Left forelimb (tissue), 1 donor: ENCODE measurements around the gene PLCD3.
A peak's percentile ranks its signal among the peaks of the same experiment; 100 is the strongest.

Experiments used
- DNase-seq: peaks from one replicate; pipeline ENCODE4 v3.0.0-alpha.2; 2018; ENCODE audit warnings: low spot score

Gene PLCD3

GRCh38 chr17:45132320-45132571, at the start of gene PLCD3:
Gene PLCD3, minus strand, starts transcription at chr17:45132515. Its CDS starts 105 bp downstream, at chr17:45132410.
- DNase-seq, result no peak

GRCh38 chr17:45177563-45177962, 45.2 kb upstream of the PLCD3 start:
- no peak for DNase-seq

GRCh38 chr17:45175759-45176115, 43.4 kb upstream of the PLCD3 start:
- no peak for DNase-seq

GRCh38 chr17:45172541-45173286, 40.4 kb upstream of the PLCD3 start:
- DNase-seq, result peak; percentile 82

GRCh38 chr17:45172232-45172540, 39.9 kb upstream of the PLCD3 start:
- DNase-seq, result no peak

GRCh38 chr17:45171338-45172231, 39.3 kb upstream of the PLCD3 start:
- peak; percentile 81 for DNase-seq

GRCh38 chr17:45170931-45171337, 38.6 kb upstream of the PLCD3 start:
- DNase-seq, result no peak

GRCh38 chr17:45170280-45170930, 38.1 kb upstream of the PLCD3 start:
- no peak for DNase-seq

GRCh38 chr17:45168991-45169752, 36.9 kb upstream of the PLCD3 start:
- no peak for DNase-seq

- DNase-seq, result no peak
Observed at GRCh38 chr17:45164734-45165269, 32.5 kb upstream of the PLCD3 start.

- no peak for DNase-seq
Observed at GRCh38 chr17:45162025-45162687, 29.8 kb upstream of the PLCD3 start.

- DNase-seq, result peak; percentile 99
Observed at GRCh38 chr17:45161288-45162024, 29.1 kb upstream of the PLCD3 start, which contains the start of gene HEXIM2. Gene HEXIM2, plus strand, starts transcription at chr17:45161875. Its CDS starts 919 bp downstream, at chr17:45162794.

GRCh38 chr17:45160447-45161287, 28.4 kb upstream of the PLCD3 start:
- peak; percentile 86 for DNase-seq

- DNase-seq, result no peak
Observed at GRCh38 chr17:45156242-45156641, 23.9 kb upstream of the PLCD3 start.

GRCh38 chr17:45155483-45155882, 23.2 kb upstream of the PLCD3 start:
- DNase-seq, result no peak

- no peak for DNase-seq
Observed at GRCh38 chr17:45155029-45155428, 22.7 kb upstream of the PLCD3 start.

GRCh38 chr17:45150911-45151809, 18.8 kb upstream of the PLCD3 start:
- no peak for DNase-seq
